Measurements from ENCODE around the gene PHACTR3. TPM values are rescaled to one million over a fixed set of nuclear protein-coding genes. Genes with fewer than 3 reads are reported as not detected.

The PHACTR3 gene
- total RNA-seq, 1 experiment from 2014 or later = not detected

DNA sequence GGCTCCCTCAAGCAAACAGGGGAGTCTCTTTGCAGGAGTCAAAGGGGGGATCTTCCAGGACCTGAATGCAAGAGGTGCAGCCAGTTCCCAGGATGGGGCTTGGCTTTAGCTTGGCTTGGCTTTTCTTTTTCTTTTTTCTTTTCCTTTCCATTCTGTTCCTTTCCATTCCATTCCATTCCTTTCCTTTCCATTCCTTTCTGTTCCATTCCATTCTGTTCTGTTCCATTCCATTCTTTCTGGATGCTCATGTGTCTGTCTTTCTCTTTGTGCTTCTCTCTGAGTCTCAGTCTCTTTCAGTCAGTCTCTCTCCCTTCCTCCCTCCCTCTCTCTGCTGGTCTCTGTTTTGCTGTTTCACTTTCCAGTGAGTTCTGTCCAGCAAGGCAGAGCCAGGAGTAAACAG lies 163.3 kb downstream of the PHACTR3 start:
- Histone ChIP-seq H3K27me3 (ENCODE audit: insufficient read depth, low read length) (0 out of 2 replicates have a peak, but pooled peaks cover 4% of the 10 kb centered on the region), H3K79me2 (ENCODE audit: insufficient read depth, low read length) (no peaks in the 10 kb centered on the region), H3K4me1 (ENCODE audit: control insufficient read depth in 1 of 2, insufficient read depth in 2 of 2, low read length in 2 of 2) (peaks cover 0 to 18% of the 10 kb centered on the region in 2 experiments; a peak in 3 of 4 replicates), H3K36me3 (ENCODE audit: control insufficient read depth in 1 of 2, insufficient read depth in 2 of 2, low read length in 2 of 2) (no peaks in the 10 kb centered on the region), H3K4me2 (ENCODE audit: low read length) (no peak overlapping the region), H2AFZ (ENCODE audit: low read depth, low read length, poor library complexity, severe bottlenecking) (no peak overlapping the region), H3K27ac (ENCODE audit: low read depth, low read length) (no peak overlapping the region), H3K9ac (ENCODE audit: low read length) (no peak overlapping the region), H3K9me2 (ENCODE audit: insufficient read depth) (no peaks in the 10 kb centered on the region), H3K9me3 (ENCODE audit: control insufficient read depth in 1 of 2, insufficient read depth in 1 of 2, low read depth in 1 of 2, low read length in 2 of 2) (no peaks in the 10 kb centered on the region), H4K20me1 (ENCODE audit: insufficient read depth) (no peaks in the 10 kb centered on the region), H3K4me3 (replicated peaks in 1 of 2; ENCODE audit: low read depth in 1 of 2, low read length in 2 of 2) (no peak overlapping the region)
- RAD21 ChIA-PET (ENCODE audit: low non-redundant PET in 1 of 2, low total read pairs in 2 of 2, uncharacterized antibody in 2 of 2, unreplicated experiment in 2 of 2) = no interaction called here
- POLR2A ChIA-PET = no interaction called here
- no peak for ATAC-seq
- no peak for DNase-seq (ENCODE audit: low read depth, low spot score)
- TF ChIP-seq ZFX (IDR thresholded peaks at IDR 0.05) (no peak), CBX3 (IDR thresholded peaks at IDR 0.05; ENCODE audit: low read depth) (no peak), TCF7L2 (IDR thresholded peaks at IDR 0.05; ENCODE audit: borderline replicate concordance, extremely low read depth, insufficient read depth, insufficient read length) (no peak), EZH2 (IDR thresholded peaks at IDR 0.05) (no peak), SP1 (IDR thresholded peaks at IDR 0.05; ENCODE audit: low read depth) (no peak), SRF (IDR thresholded peaks at IDR 0.05; ENCODE audit: low read depth) (no peak), YY1 (IDR thresholded peaks at IDR 0.05; ENCODE audit: extremely low read depth, insufficient replicate concordance, low read depth, low read length) (no peak), MAX (IDR thresholded peaks at IDR 0.05) (no peak), RAD21 (IDR thresholded peaks at IDR 0.05; ENCODE audit: low read depth) (no peak), ZNF274 (IDR thresholded peaks at IDR 0.05; ENCODE audit: low read depth, low read length) (no peak), EGR1 (IDR thresholded peaks at IDR 0.05; ENCODE audit: low read depth) (no peak), POLR2A (IDR thresholded peaks at IDR 0.05; ENCODE audit: borderline replicate concordance, extremely low read depth, insufficient read depth, insufficient read length) (no peak), POLR2AphosphoS5 (IDR thresholded peaks at IDR 0.05; ENCODE audit: low read depth, low read length) (no peak), ELF1 (IDR thresholded peaks at IDR 0.05; ENCODE audit: borderline replicate concordance, low read depth) (no peak), SIN3A (IDR thresholded peaks at IDR 0.05; ENCODE audit: low read depth) (no peak)
- TF ChIP-seq, protein P1, sequence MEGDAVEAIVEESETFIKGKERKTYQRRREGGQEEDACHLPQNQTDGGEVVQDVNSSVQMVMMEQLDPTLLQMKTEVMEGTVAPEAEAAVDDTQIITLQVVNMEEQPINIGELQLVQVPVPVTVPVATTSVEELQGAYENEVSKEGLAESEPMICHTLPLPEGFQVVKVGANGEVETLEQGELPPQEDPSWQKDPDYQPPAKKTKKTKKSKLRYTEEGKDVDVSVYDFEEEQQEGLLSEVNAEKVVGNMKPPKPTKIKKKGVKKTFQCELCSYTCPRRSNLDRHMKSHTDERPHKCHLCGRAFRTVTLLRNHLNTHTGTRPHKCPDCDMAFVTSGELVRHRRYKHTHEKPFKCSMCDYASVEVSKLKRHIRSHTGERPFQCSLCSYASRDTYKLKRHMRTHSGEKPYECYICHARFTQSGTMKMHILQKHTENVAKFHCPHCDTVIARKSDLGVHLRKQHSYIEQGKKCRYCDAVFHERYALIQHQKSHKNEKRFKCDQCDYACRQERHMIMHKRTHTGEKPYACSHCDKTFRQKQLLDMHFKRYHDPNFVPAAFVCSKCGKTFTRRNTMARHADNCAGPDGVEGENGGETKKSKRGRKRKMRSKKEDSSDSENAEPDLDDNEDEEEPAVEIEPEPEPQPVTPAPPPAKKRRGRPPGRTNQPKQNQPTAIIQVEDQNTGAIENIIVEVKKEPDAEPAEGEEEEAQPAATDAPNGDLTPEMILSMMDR (IDR thresholded peaks at IDR 0.05 in 2 of 3, conservative IDR thresholded peaks at IDR 0.05 in 1 of 3; ENCODE audit: borderline replicate concordance in 1 of 3, insufficient read depth in 1 of 3, low read depth in 2 of 3, low read length in 2 of 3) = no peak
- TF ChIP-seq, protein P2, sequence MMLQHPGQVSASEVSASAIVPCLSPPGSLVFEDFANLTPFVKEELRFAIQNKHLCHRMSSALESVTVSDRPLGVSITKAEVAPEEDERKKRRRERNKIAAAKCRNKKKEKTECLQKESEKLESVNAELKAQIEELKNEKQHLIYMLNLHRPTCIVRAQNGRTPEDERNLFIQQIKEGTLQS (IDR thresholded peaks at IDR 0.05) = no peak
- intact Hi-C loops (cut with micrococcal nuclease) = no loop called here
- no TSS peak for BruUV-seq (replicated peaks)
- CTCF ChIA-PET = no interaction called here

All from HCT116 (cell line).